Mesenchymal stem cell (in vitro differentiated cells and primary cell): ENCODE measurements around the gene BCKDK.

Experiments
- DNase-seq: peaks from one replicate; pipeline ENCODE4 v3.0.0-alpha.2; 2013
- H2AFZ ChIP-seq: one replicate; pipeline ENCODE4 v1.6.1; 2013; ENCODE audit warnings: low read depth, mild to moderate bottlenecking, control low read depth, inconsistent platforms, low read length, moderate library complexity
- H2AK5ac ChIP-seq: 2 replicates; pipeline ENCODE4 v1.6.1; 2013; ENCODE audit warnings: low read length, moderate library complexity, mild to moderate bottlenecking, inconsistent platforms; ENCODE audit not compliant: severe bottlenecking
- H2BK120ac ChIP-seq: one replicate; pipeline ENCODE4 v1.6.1; 2013; ENCODE audit warnings: low read depth, mild to moderate bottlenecking, inconsistent platforms, low read length, moderate library complexity
- H2BK12ac ChIP-seq, 2 experiments: one replicate each; pipeline ENCODE4 v1.6.1; 2013; ENCODE audit warnings: inconsistent platforms in 2 of 2, low read length in 2 of 2, mild to moderate bottlenecking in 2 of 2, moderate library complexity in 2 of 2, control low read depth in 1 of 2
- H2BK15ac ChIP-seq: one replicate; pipeline ENCODE4 v1.6.1; 2013; ENCODE audit warnings: mild to moderate bottlenecking, low read depth, inconsistent platforms; ENCODE audit not compliant: poor library complexity, severe bottlenecking
- H2BK5ac ChIP-seq: 2 replicates; pipeline ENCODE4 v1.6.1; 2013; ENCODE audit warnings: low read depth, mild to moderate bottlenecking, low read length, control low read depth, inconsistent platforms; ENCODE audit not compliant: poor library complexity, severe bottlenecking
- H3K14ac ChIP-seq, 2 experiments: one replicate each; pipeline ENCODE4 v1.6.1; 2013; ENCODE audit warnings: inconsistent platforms in 2 of 2, low read length in 2 of 2, control low read depth in 1 of 2, mild to moderate bottlenecking in 1 of 2, moderate library complexity in 1 of 2
- H3K18ac ChIP-seq, 2 experiments: one replicate each; pipeline ENCODE4 v1.6.1; 2013; ENCODE audit warnings: inconsistent platforms in 2 of 2, low read length in 2 of 2, control low read depth in 1 of 2, low read depth in 1 of 2, mild to moderate bottlenecking in 1 of 2
- H3K23ac ChIP-seq, 2 experiments: one replicate each; pipeline ENCODE4 v1.6.1; 2013; ENCODE audit warnings: inconsistent platforms in 2 of 2, low read length in 2 of 2, mild to moderate bottlenecking in 2 of 2, moderate library complexity in 2 of 2, control low read depth in 1 of 2
- H3K27ac ChIP-seq: 2 replicates; pipeline ENCODE4 v1.5.1; 2013; ENCODE audit warnings: mild to moderate bottlenecking, moderate library complexity, low read length, control low read depth, inconsistent platforms; ENCODE audit not compliant: poor library complexity, severe bottlenecking
- H3K27me3 ChIP-seq, 2 experiments: 2 replicates each; pipeline versions ENCODE4 v1.6.1 to v1.7.0; 2013; ENCODE audit warnings: low read length in 2 of 2, mild to moderate bottlenecking in 2 of 2, moderate library complexity in 2 of 2, control low read depth in 1 of 2, inconsistent platforms in 1 of 2; ENCODE audit not compliant: control insufficient read depth in 1 of 2, insufficient read depth in 1 of 2
- H3K36me3 ChIP-seq, 2 experiments: 2 replicates each; pipeline versions ENCODE4 v1.6.1 to v1.7.0; 2013; ENCODE audit warnings: low read length in 2 of 2, control low read depth in 1 of 2, inconsistent platforms in 1 of 2, low read depth in 1 of 2, mild to moderate bottlenecking in 1 of 2; ENCODE audit not compliant: insufficient read depth in 2 of 2, control insufficient read depth in 1 of 2
- H3K4ac ChIP-seq, 2 experiments: one replicate each; pipeline ENCODE4 v1.6.1; 2013; ENCODE audit warnings: inconsistent platforms in 2 of 2, low read length in 2 of 2, mild to moderate bottlenecking in 2 of 2, moderate library complexity in 2 of 2, control low read depth in 1 of 2, low read depth in 1 of 2
- H3K4me1 ChIP-seq: 2 replicates; pipeline ENCODE4 v1.6.1; 2013; ENCODE audit warnings: low read depth, low read length, control low read depth; ENCODE audit not compliant: control insufficient read depth, insufficient read depth
- H3K4me2 ChIP-seq: 2 replicates; pipeline ENCODE4 v1.6.1; 2013; ENCODE audit warnings: low read length, mild to moderate bottlenecking, inconsistent platforms; ENCODE audit not compliant: poor library complexity, severe bottlenecking
- H3K4me3 ChIP-seq, 2 experiments: 2 replicates each; pipeline versions ENCODE4 v1.5.1 to v1.7.0; 2013; ENCODE audit warnings: low read length in 2 of 2, mild to moderate bottlenecking in 2 of 2, control low read depth in 1 of 2, low read depth in 1 of 2; ENCODE audit not compliant: insufficient read depth in 1 of 2
- H3K79me1 ChIP-seq: replicated peaks from 2 replicates; pipeline ENCODE4 v1.6.1; 2013; ENCODE audit warnings: mild to moderate bottlenecking, control low read depth, low read length, inconsistent platforms; ENCODE audit not compliant: poor library complexity, severe bottlenecking
- H3K9ac ChIP-seq: 2 replicates; pipeline ENCODE4 v1.7.0; 2013; ENCODE audit warnings: mild to moderate bottlenecking, low read length, moderate library complexity
- H3K9me3 ChIP-seq: 2 replicates; pipeline ENCODE4 v1.7.0; 2013; ENCODE audit warnings: mild to moderate bottlenecking, low read length; ENCODE audit not compliant: control insufficient read depth
- H4K8ac ChIP-seq: one replicate; pipeline ENCODE4 v1.6.1; 2013; ENCODE audit warnings: inconsistent platforms, mild to moderate bottlenecking, low read length, moderate library complexity
- H4K91ac ChIP-seq: one replicate; pipeline ENCODE4 v1.6.1; 2013; ENCODE audit warnings: mild to moderate bottlenecking, low read length, inconsistent platforms
- WGBS: methylation state at CpG from one replicate; pipeline ENCODE4 v1.1.7; 2013; ENCODE audit warnings: mixed read lengths; 5-methylcytosine and 5-hydroxymethylcytosine counted together

The BCKDK gene

GRCh38 chr16:31107465-31107867 lies 720 bp upstream of the BCKDK start:
- Histone ChIP-seq H3K23ac (no peak overlapping the region), H3K36me3 (peaks cover 32 to 35% of the 10 kb centered on the region in 2 experiments), H3K14ac (no peak overlapping the region), H3K4me1 (peaks cover 25% of the 10 kb centered on the region), H4K91ac (no peak overlapping the region), H3K18ac (no peak overlapping the region), H3K4ac (peak overlapping the region in 1 of 2 experiments; percentile 32), H2BK5ac (no peak overlapping the region), H2AFZ (peak overlapping the region; percentile 16), H3K9me3 (no peaks in the 10 kb centered on the region), H2BK12ac (peak overlapping the region in 1 of 2 experiments; percentile 10), H3K27ac (no peak overlapping the region), H3K27me3 (no peaks in the 10 kb centered on the region), H2BK120ac (no peak overlapping the region), H3K79me1 (peaks cover 36% of the 10 kb centered on the region), H3K4me3 (no peak overlapping the region), H2AK5ac (no peak overlapping the region), H3K9ac (no peak overlapping the region), H2BK15ac (no peak overlapping the region), H4K8ac (no peak overlapping the region), H3K4me2 (no peak overlapping the region)
- no peak for DNase-seq
- WGBS = 90% methylated on average over 6 of the region's 6 CpGs

GRCh38 chr16:31108794-31109558 lies 790 bp downstream of the BCKDK start:
- no peak overlapping the region for H4K91ac ChIP-seq
- H2BK120ac ChIP-seq = peak overlapping the region; percentile 42
- no peak overlapping the region for H2BK5ac ChIP-seq
- no peak overlapping the region for H2BK15ac ChIP-seq
- peak overlapping the region; percentile 85 for H4K8ac ChIP-seq
- no peak for DNase-seq
- peak overlapping the region; percentile 73 to 90 for H3K18ac ChIP-seq
- peaks cover 40% of the 10 kb centered on the region for H3K79me1 ChIP-seq
- peak overlapping the region; percentile 99 for H3K4me2 ChIP-seq
- peak overlapping the region; percentile 62 to 75 for H3K4ac ChIP-seq
- H3K27me3 ChIP-seq = no peaks in the 10 kb centered on the region
- H3K4me1 ChIP-seq = peaks cover 32% of the 10 kb centered on the region
- WGBS = 64% methylated on average over 56 of the region's 57 CpGs
- peak overlapping the region in 1 of 2 experiments; percentile 74 for H3K23ac ChIP-seq
- peak overlapping the region; percentile 90 for H3K9ac ChIP-seq
- peak overlapping the region; percentile 87 for H2AFZ ChIP-seq
- H3K4me3 ChIP-seq = peak overlapping the region; percentile 81 to 88
- H3K14ac ChIP-seq = peak overlapping the region; percentile 5 to 70
- no peak overlapping the region for H3K27ac ChIP-seq
- H3K9me3 ChIP-seq = no peaks in the 10 kb centered on the region
- peaks cover 40 to 43% of the 10 kb centered on the region in 2 experiments for H3K36me3 ChIP-seq
- peak overlapping the region; percentile 23 for H2AK5ac ChIP-seq
- peak overlapping the region in 1 of 2 experiments; percentile 57 for H2BK12ac ChIP-seq

DNA sequence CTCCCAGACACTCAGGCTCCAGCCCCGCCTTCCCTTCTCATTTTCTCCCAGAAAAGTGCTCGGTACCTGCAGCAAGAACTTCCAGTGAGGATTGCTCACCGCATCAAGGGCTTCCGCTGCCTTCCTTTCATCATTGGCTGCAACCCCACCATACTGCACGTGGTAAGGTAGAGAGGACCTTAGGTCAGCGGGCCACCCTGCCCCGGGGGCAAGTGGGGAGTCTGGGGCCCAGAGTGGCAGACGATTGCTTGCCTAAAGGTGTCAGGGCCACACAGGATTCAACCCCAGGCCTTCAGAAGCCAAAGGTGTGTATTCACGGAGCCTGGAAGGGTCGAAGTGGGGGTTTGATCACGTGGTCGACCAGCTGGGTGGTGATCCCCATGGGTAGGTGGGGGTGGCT lies 1.4 kb downstream of the BCKDK start:
- H3K14ac ChIP-seq = no peak overlapping the region
- H3K23ac ChIP-seq = peak overlapping the region in 1 of 2 experiments; percentile 41
- H2BK120ac ChIP-seq = no peak overlapping the region
- H3K27ac ChIP-seq = no peak overlapping the region
- H3K79me1 ChIP-seq = peaks cover 40% of the 10 kb centered on the region
- no peak overlapping the region for H2BK12ac ChIP-seq
- WGBS = 95% methylated on average over 12 of the region's 12 CpGs
- H3K27me3 ChIP-seq = no peaks in the 10 kb centered on the region
- no peak overlapping the region for H3K9ac ChIP-seq
- H3K4me3 ChIP-seq = peak overlapping the region in 1 of 2 experiments; percentile 88
- H2BK15ac ChIP-seq = no peak overlapping the region
- H3K4me2 ChIP-seq = no peak overlapping the region
- H3K4ac ChIP-seq = no peak overlapping the region
- H2BK5ac ChIP-seq = no peak overlapping the region
- H3K4me1 ChIP-seq = peaks cover 32% of the 10 kb centered on the region
- no peak for DNase-seq
- no peak overlapping the region for H2AFZ ChIP-seq
- no peak overlapping the region for H2AK5ac ChIP-seq
- H3K18ac ChIP-seq = no peak overlapping the region
- H4K8ac ChIP-seq = no peak overlapping the region
- no peaks in the 10 kb centered on the region for H3K9me3 ChIP-seq
- peaks cover 40 to 43% of the 10 kb centered on the region in 2 experiments for H3K36me3 ChIP-seq
- H4K91ac ChIP-seq = no peak overlapping the region

GRCh38 chr16:31110106-31111034 lies 2.2 kb downstream of the BCKDK start:
- no peak overlapping the region for H2BK120ac ChIP-seq
- DNase-seq = no peak
- peak overlapping the region; percentile 18 for H4K91ac ChIP-seq
- no peak overlapping the region for H3K4me2 ChIP-seq
- no peak overlapping the region for H2BK5ac ChIP-seq
- no peaks in the 10 kb centered on the region for H3K9me3 ChIP-seq
- WGBS = 95% methylated on average over 26 of the region's 26 CpGs
- no peak overlapping the region for H2BK12ac ChIP-seq
- H3K4ac ChIP-seq = no peak overlapping the region
- H2BK15ac ChIP-seq = no peak overlapping the region
- no peaks in the 10 kb centered on the region for H3K27me3 ChIP-seq
- H3K4me3 ChIP-seq = peak overlapping the region in 1 of 2 experiments; percentile 0
- H3K4me1 ChIP-seq = peaks cover 32% of the 10 kb centered on the region
- no peak overlapping the region for H2AK5ac ChIP-seq
- no peak overlapping the region for H3K9ac ChIP-seq
- H2AFZ ChIP-seq = no peak overlapping the region
- H4K8ac ChIP-seq = no peak overlapping the region
- no peak overlapping the region for H3K27ac ChIP-seq
- peaks cover 40% of the 10 kb centered on the region for H3K79me1 ChIP-seq
- H3K18ac ChIP-seq = no peak overlapping the region
- H3K23ac ChIP-seq = no peak overlapping the region
- H3K36me3 ChIP-seq = peaks cover 40 to 43% of the 10 kb centered on the region in 2 experiments
- no peak overlapping the region for H3K14ac ChIP-seq
